ENCODE results near the gene ADGRG1.

The ADGRG1 gene

DNA sequence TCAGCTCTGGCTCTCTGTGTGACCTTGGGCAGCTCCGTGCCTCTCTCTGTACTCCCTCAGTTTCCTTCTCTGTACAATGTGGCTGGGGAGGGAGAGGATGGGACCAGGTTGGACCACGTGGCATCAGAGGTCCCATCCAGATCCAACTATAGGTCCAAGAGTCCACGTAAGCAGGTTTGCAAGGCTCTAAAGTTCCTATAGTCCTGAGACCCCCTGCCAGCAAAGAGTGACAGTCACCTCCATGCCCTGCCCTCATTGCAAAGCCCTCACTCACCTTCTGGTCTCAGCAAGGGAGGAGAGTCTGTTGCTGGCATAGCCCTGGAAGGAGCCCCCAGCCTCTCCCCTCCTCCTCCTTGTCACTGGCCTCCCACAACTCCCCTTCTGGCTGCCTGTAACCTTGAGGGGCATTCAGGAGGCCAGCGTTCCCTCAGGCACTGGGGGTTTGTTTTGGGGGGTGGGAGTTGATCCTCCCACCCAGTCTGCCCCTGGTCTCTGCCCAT lies 60.1 kb downstream of the ADGRG1 start:
- H3K4me3 ChIP-seq (replicated peaks; ENCODE audit: low read depth, low read length): no peak overlapping the region
- DNase-seq (ENCODE audit: extremely low read depth, low read depth): no peak
- TF ChIP-seq, protein P1, sequence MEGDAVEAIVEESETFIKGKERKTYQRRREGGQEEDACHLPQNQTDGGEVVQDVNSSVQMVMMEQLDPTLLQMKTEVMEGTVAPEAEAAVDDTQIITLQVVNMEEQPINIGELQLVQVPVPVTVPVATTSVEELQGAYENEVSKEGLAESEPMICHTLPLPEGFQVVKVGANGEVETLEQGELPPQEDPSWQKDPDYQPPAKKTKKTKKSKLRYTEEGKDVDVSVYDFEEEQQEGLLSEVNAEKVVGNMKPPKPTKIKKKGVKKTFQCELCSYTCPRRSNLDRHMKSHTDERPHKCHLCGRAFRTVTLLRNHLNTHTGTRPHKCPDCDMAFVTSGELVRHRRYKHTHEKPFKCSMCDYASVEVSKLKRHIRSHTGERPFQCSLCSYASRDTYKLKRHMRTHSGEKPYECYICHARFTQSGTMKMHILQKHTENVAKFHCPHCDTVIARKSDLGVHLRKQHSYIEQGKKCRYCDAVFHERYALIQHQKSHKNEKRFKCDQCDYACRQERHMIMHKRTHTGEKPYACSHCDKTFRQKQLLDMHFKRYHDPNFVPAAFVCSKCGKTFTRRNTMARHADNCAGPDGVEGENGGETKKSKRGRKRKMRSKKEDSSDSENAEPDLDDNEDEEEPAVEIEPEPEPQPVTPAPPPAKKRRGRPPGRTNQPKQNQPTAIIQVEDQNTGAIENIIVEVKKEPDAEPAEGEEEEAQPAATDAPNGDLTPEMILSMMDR (IDR thresholded peaks at IDR 0.05; ENCODE audit: low read depth, low read length, missing control alignments): no peak

DNA sequence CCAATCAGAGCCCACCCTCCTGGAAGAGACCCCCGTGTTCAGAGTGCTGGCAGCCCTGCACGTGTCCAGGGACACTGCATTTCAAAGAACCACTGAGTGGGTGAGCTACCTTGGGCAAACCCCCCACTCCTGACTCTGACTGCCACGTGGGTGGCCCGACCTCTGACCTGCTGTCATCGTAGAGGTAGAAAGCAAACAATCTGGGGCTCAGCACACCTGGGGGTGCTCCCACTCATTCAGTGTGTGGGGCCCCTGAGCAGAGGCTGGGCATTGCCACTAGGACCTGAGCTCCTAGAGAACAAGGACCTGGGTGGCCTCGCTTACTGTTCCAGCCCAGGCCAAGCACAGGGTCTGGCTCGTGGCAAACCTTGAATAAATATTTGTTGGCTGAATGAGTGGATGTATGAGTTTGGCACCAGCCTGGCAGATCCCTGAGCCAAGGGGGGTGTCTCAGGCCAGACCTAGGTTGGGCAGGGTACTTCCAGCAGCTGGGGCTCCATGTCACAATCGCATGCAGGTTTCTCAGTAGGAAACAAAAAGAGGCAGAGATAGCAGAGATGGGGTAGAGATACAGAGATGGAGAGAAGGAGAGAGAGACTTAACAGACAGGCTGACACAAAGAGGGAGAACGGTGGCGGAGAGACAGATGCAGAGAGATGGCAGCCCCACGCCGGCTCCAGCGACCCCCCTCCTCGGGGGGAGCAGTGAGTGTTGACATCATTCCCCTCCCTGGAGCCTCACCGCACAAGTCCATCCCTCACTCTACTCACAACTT lies 60.7 kb downstream of the ADGRG1 start:
- DNase-seq (ENCODE audit: extremely low read depth, low read depth): no peak
- TF ChIP-seq, protein P1 (IDR thresholded peaks at IDR 0.05; ENCODE audit: low read depth, low read length, missing control alignments): no peak
- H3K4me3 ChIP-seq (replicated peaks; ENCODE audit: low read depth, low read length): no peak overlapping the region

DNA sequence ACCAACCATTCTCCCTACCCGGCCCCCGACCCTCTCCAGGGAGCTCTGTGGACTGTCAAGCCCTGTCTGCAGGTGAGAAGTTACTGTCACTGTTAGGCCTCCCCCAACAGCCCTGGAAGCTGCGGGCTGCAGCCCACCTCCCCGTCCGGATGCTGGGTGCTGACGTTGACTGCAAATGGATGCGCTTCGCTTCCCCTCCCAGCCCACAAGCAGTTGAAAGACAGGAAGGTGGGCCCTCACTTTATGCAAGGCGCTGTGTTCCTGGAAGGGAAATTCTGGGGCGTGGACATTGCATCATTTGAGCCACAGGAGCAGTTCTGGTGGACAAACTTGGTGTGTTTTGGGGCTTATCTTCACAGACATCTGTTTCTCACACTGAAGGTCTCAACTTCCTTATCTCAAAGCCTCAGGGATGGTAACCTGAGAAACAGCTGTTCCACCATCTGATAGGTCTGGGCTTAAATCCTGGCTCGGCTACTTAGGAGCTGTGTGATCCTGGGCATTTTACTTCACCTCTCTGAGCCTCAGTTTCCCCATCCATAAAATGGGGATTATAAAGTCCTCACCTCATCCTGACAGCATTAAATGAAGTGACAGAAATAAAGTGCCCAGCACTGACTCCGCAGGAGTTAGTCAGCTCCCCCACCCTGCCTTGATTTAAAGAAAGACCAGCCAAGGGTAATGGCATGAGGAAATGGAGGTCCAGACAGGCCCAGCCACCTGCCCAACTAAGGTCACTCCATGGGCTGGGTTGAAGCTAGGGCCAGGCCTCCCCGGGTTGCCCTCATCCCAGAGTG lies 61.5 kb downstream of the ADGRG1 start:
- H3K4me3 ChIP-seq (replicated peaks; ENCODE audit: low read depth, low read length): no peak overlapping the region
- DNase-seq (ENCODE audit: extremely low read depth, low read depth): no peak
- TF ChIP-seq, protein P1 (IDR thresholded peaks at IDR 0.05; ENCODE audit: low read depth, low read length, missing control alignments): no peak

GRCh38 chr16:57690782-57691471 lies 62.5 kb downstream of the ADGRG1 start:
- DNase-seq (ENCODE audit: extremely low read depth, low read depth): no peak
- no peak overlapping the region for H3K4me3 ChIP-seq (replicated peaks; ENCODE audit: low read depth, low read length)
- TF ChIP-seq, protein P1 (IDR thresholded peaks at IDR 0.05; ENCODE audit: low read depth, low read length, missing control alignments): no peak

DNA sequence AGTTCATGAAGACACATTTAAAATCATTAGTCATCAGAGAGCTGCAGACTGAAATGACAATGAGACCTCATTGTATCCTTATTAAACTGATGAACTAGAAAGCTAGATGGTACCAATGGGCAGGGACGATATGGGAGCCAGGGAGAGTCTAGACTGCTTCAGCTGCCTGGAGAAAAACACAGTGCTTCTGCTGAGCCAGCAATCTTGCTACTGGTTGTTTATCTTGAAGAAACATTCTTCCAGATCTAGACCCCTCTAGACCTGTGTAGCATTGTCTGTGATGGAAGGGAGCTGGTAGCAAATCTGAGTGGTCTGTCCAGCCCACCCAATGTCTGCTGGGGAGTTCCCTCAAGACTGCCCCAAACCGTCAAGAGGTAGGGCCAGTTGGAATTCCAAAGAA lies 64.2 kb downstream of the ADGRG1 start:
- TF ChIP-seq, protein P1 (IDR thresholded peaks at IDR 0.05; ENCODE audit: low read depth, low read length, missing control alignments): no peak
- DNase-seq (ENCODE audit: extremely low read depth, low read depth): no peak
- no peak overlapping the region for H3K4me3 ChIP-seq (replicated peaks; ENCODE audit: low read depth, low read length)

DNA sequence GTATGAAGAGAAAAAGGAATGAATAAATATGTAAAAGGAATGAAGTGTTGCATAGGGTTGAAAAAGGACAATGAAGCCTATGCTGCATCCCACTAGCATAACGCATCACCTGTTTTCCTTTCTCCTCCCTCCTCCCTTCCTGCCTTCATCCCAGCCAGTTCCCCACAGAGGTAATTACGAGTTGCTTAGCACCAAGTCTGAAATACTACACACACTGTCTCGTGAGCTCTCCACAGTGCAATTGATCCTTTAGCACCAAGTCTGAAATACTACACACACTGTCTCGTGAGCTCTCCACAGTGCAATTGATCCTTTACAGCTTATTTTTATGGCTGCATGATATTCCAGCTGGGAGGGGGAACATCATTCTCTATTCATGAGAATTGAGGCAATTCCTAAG lies 65.1 kb downstream of the ADGRG1 start:
- TF ChIP-seq, protein P1 (IDR thresholded peaks at IDR 0.05; ENCODE audit: low read depth, low read length, missing control alignments): no peak
- no peak overlapping the region for H3K4me3 ChIP-seq (replicated peaks; ENCODE audit: low read depth, low read length)
- no peak for DNase-seq (ENCODE audit: extremely low read depth, low read depth)
